Measurements from ENCODE around the gene ALK.
A peak's percentile ranks its signal among the peaks of the same experiment; 100 is the strongest.

Gene ALK

DNA sequence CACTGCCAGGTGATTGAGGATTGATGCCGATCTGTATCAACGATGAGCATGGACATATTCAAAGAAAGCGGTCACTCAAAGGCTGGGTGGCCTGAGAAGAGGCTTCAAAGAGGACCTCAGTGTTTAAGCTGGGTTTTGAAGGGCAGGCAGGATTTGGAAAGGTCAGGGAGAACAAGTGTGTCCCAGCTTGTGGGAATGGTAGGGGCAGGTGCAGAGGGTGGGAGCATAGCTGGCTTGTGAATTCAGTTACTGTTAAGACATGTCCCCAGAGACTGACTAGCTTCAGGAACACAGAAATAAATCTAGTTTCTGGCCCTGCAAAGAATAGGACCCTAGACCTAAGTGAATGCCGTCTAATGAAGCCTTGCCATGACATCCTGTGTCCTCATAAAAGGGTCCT, 442.7 kb downstream of the ALK start:
- Histone ChIP-seq H3K27ac (no peak overlapping the region), H3K36me3 (ENCODE audit: insufficient read depth, low read length) (no peaks in the 10 kb centered on the region), H3K4me3 (no peak overlapping the region), H3K9ac (ENCODE audit: insufficient read length) (no peak overlapping the region), H3K9me3 (ENCODE audit: low read depth, low read length) (no peaks in the 10 kb centered on the region)
- TF ChIP-seq POLR2AphosphoS5 (IDR thresholded peaks at IDR 0.05; ENCODE audit: borderline replicate concordance, low read depth, low read length), result no peak
- no peak for TF ChIP-seq FOXP2 (optimal IDR thresholded peaks at IDR 0.05; ENCODE audit: control extremely low read depth, extremely low read length, insufficient read depth)
- TF ChIP-seq EZH2 (IDR thresholded peaks at IDR 0.05), result no peak
- no peak for DNase-seq (ENCODE audit: low read depth, low spot score)

DNA sequence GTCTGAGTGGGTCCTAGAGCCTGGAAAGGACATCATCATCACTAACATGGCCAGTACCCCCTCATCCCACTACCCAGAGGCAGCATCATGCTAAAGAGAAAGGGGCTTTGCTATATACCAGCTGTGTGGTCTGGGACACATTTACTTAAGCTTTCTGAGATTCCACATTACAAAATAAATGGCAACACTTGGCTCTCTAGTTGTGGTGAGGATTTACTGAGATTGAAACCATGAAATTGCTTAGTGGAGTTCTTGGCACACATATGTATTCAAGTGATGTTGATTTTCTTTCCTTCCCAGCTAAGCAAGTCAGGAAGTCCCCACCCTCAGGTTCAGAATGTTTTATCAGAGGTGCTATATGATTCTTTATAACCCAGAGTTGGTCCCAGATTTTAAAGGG, 444.2 kb downstream of the ALK start:
- Histone ChIP-seq H3K9me3 (ENCODE audit: low read depth, low read length) (no peaks in the 10 kb centered on the region), H3K27ac (no peak overlapping the region), H3K9ac (ENCODE audit: insufficient read length) (no peak overlapping the region), H3K36me3 (ENCODE audit: insufficient read depth, low read length) (no peaks in the 10 kb centered on the region), H3K4me3 (no peak overlapping the region)
- no peak for TF ChIP-seq EZH2 (IDR thresholded peaks at IDR 0.05)
- TF ChIP-seq FOXP2 (optimal IDR thresholded peaks at IDR 0.05; ENCODE audit: control extremely low read depth, extremely low read length, insufficient read depth), result no peak
- TF ChIP-seq POLR2AphosphoS5 (IDR thresholded peaks at IDR 0.05; ENCODE audit: borderline replicate concordance, low read depth, low read length), result no peak
- DNase-seq (ENCODE audit: low read depth, low spot score), result no peak

DNA sequence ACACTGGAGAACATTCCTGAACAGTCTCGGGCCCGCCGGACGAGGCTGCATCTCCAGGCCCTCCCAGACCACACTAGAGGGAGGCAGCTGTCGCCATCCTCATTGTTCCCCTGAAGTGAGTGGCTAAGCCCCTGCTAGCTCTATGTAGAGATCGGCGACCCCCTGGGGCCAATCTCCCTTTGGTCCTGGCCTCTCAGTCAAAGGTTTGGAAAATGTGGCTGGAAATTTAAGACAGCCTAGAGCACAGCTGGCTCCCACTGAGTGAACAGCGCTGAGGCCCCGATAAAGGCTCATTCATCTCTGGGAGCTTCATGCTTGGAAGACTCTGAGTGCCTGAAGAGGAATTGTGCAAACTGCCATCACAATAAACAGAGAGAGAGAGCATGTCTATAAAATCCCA, 445.9 kb downstream of the ALK start:
- Histone ChIP-seq H3K9ac (ENCODE audit: insufficient read length) (no peak overlapping the region), H3K36me3 (ENCODE audit: insufficient read depth, low read length) (no peaks in the 10 kb centered on the region), H3K27ac (no peak overlapping the region), H3K9me3 (ENCODE audit: low read depth, low read length) (no peaks in the 10 kb centered on the region), H3K4me3 (no peak overlapping the region)
- no peak for TF ChIP-seq POLR2AphosphoS5 (IDR thresholded peaks at IDR 0.05; ENCODE audit: borderline replicate concordance, low read depth, low read length)
- no peak for TF ChIP-seq EZH2 (IDR thresholded peaks at IDR 0.05)
- TF ChIP-seq FOXP2 (optimal IDR thresholded peaks at IDR 0.05; ENCODE audit: control extremely low read depth, extremely low read length, insufficient read depth), result no peak
- DNase-seq (ENCODE audit: low read depth, low spot score), result no peak

DNA sequence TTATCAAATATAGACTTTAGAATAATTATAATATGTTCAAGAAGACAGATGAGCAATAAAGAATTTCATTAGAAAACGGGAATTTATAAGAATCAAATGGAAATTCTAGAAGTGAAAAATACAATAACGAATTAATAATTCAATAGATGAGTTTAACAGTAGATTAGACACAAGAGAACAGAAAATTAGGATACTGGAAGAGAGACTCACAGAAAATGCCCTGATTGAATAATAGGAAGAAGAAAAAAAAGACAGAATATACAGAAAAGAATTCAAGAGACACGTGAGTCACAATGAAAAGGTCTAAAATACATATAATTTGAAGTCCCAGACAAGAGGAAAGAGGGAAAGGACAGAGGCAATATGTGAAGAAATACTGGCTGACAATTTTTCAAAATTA, 451.4 kb downstream of the ALK start:
- H3K4me3 ChIP-seq, result no peak overlapping the region
- H3K9ac ChIP-seq (ENCODE audit: insufficient read length), result no peak overlapping the region
- no peak overlapping the region for H3K27ac ChIP-seq
- no peak for DNase-seq (ENCODE audit: low read depth, low spot score)
- H3K36me3 ChIP-seq (ENCODE audit: insufficient read depth, low read length), result no peaks in the 10 kb centered on the region; the same call in 1 of the 2 replicates
- H3K9me3 ChIP-seq (ENCODE audit: low read depth, low read length), result no peaks in the 10 kb centered on the region
- TF ChIP-seq POLR2AphosphoS5 (IDR thresholded peaks at IDR 0.05; ENCODE audit: borderline replicate concordance, low read depth, low read length) (no peak), FOXP2 (optimal IDR thresholded peaks at IDR 0.05; ENCODE audit: control extremely low read depth, extremely low read length, insufficient read depth) (no peak), EZH2 (IDR thresholded peaks at IDR 0.05) (no peak)

DNA sequence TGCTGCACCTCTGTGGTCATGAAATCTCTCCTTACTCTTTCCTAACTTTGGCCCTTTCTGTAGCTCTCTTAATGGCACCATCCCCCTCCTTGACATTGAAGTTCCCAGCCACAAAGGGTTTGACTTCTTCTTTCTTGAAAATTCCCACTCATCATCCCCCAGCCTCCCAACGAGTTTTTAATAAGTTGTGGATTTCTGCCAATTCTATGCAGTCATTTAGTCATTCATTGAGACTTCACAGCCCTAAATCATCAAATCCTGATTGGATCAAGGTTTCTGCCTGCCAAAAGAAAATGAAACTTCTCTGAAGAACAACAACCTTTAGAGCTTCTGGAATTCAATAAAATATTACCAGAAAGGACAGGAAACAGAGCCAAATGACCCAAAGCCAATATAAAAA, 451.9 kb downstream of the ALK start:
- H3K4me3 ChIP-seq, result no peak overlapping the region
- H3K9me3 ChIP-seq (ENCODE audit: low read depth, low read length), result no peaks in the 10 kb centered on the region
- no peak for DNase-seq (ENCODE audit: low read depth, low spot score)
- no peaks in the 10 kb centered on the region; the same call in 1 of the 2 replicates for H3K36me3 ChIP-seq (ENCODE audit: insufficient read depth, low read length)
- H3K9ac ChIP-seq (ENCODE audit: insufficient read length), result no peak overlapping the region
- H3K27ac ChIP-seq, result no peak overlapping the region
- TF ChIP-seq EZH2 (IDR thresholded peaks at IDR 0.05) (no peak), FOXP2 (optimal IDR thresholded peaks at IDR 0.05; ENCODE audit: control extremely low read depth, extremely low read length, insufficient read depth) (no peak), POLR2AphosphoS5 (IDR thresholded peaks at IDR 0.05; ENCODE audit: borderline replicate concordance, low read depth, low read length) (no peak)

DNA sequence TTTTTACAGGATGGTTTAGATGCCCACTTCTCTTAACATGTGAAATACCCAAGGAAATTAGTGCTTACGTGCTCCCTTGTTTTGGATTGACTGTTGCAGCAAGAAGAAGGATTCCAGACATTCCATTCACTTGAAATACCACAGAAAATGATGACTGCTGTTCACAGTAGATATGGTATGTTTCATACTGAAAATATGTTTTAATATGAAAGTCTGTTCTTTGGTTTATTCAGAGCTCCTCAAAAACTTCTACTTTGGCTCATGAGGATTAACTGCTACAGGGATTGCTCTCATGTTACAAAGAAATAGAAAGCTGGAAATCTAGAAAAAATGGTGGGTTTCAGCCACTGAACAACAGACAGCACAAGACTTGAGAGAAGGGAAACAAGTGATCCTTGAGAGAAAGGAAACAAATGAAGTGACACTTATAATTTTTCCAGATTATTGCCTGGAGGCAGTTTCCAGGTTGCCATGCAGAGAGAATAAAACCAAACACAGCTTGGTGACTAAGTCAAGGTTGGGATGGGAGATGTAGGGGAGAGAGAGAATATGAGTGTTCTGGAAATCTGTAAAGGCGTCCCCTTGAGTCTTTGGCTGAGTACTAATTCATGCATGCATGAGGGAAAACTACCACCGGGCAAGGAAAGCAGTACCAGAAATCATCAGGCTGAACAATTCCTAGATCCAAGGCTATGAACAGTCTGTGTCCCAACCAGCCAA, 458.0 kb downstream of the ALK start:
- no peak for DNase-seq (ENCODE audit: low read depth, low spot score)
- TF ChIP-seq POLR2AphosphoS5 (IDR thresholded peaks at IDR 0.05; ENCODE audit: borderline replicate concordance, low read depth, low read length) (no peak), EZH2 (IDR thresholded peaks at IDR 0.05) (no peak), FOXP2 (optimal IDR thresholded peaks at IDR 0.05; ENCODE audit: control extremely low read depth, extremely low read length, insufficient read depth) (no peak)
- Histone ChIP-seq H3K27ac (peak overlapping the region; percentile 83), H3K36me3 (ENCODE audit: insufficient read depth, low read length) (no peaks in the 10 kb centered on the region), H3K9me3 (ENCODE audit: low read depth, low read length) (no peaks in the 10 kb centered on the region), H3K9ac (ENCODE audit: insufficient read length) (no peak overlapping the region), H3K4me3 (no peak overlapping the region)

DNA sequence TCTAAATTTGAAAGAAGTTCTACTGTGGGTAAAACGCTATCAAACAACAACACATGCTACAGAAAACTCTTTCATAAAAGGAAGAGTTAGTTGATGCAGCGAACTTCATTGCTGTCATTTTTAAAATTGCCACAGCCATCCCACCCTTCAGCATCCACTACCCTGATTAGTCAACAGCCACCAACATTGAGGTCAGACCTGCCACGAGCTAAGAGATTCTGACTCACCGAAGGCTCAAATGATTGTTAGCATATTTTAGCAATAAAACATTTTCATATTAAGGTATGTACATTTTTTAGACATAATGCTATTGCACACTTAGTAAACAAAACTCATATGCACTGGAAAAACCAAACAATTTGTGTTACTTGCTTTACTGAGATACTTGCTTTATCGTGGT, 459.1 kb downstream of the ALK start:
- TF ChIP-seq EZH2 (IDR thresholded peaks at IDR 0.05) (no peak), POLR2AphosphoS5 (IDR thresholded peaks at IDR 0.05; ENCODE audit: borderline replicate concordance, low read depth, low read length) (no peak), FOXP2 (optimal IDR thresholded peaks at IDR 0.05; ENCODE audit: control extremely low read depth, extremely low read length, insufficient read depth) (no peak)

DNA sequence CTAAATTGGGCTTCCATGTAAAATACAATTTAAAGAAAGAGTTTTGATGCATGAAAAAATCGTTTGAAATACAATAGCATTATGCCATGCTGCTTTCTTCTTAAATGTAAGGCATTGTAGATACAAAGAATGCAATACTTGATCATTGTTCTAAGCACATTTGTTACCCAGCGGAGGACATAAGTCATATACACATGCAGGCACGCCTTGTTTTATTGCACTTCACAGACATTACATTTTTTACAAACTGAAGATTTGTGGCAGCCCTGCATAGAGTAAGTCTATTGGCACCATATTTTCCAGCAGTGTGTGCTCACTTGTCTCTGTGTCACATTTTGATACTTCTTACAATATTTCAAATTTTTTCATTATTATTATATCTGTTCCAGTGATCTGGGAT, 461.2 kb downstream of the ALK start:
- no peaks in the 10 kb centered on the region for H3K9me3 ChIP-seq (ENCODE audit: low read depth, low read length)
- no peak overlapping the region for H3K4me3 ChIP-seq
- no peak overlapping the region for H3K9ac ChIP-seq (ENCODE audit: insufficient read length)
- DNase-seq (ENCODE audit: low read depth, low spot score), result no peak
- no peak for TF ChIP-seq FOXP2 (optimal IDR thresholded peaks at IDR 0.05; ENCODE audit: control extremely low read depth, extremely low read length, insufficient read depth)
- no peak for TF ChIP-seq POLR2AphosphoS5 (IDR thresholded peaks at IDR 0.05; ENCODE audit: borderline replicate concordance, low read depth, low read length)
- TF ChIP-seq EZH2 (IDR thresholded peaks at IDR 0.05), result no peak
- H3K27ac ChIP-seq, result no peak overlapping the region
- H3K36me3 ChIP-seq (ENCODE audit: insufficient read depth, low read length), result no peaks in the 10 kb centered on the region

More for the DNA sequence above, 459.1 kb downstream of the ALK start:
- Histone ChIP-seq H3K9me3 (ENCODE audit: low read depth, low read length) (no peaks in the 10 kb centered on the region), H3K4me3 (no peak overlapping the region), H3K27ac (peak overlapping the region; percentile 83; the same call in 1 of the 2 replicates), H3K9ac (ENCODE audit: insufficient read length) (no peak overlapping the region), H3K36me3 (ENCODE audit: insufficient read depth, low read length) (no peaks in the 10 kb centered on the region)
- no peak for DNase-seq (ENCODE audit: low read depth, low spot score)
